Upper lobe of left lung (tissue), 6 donors: Measurements from ENCODE around the gene ZNF207. TPM values are rescaled to one million over a fixed set of nuclear protein-coding genes. Genes with fewer than 3 reads are reported as not detected.
A peak's percentile ranks its signal among the peaks of the same experiment; 100 is the strongest.

Experiments
- ATAC-seq, 2 donors: fragments of 200-7000 bp; cut with Tn5 transposase; one replicate each; pipeline ENCODE4 v1.9.1; 2022; ENCODE audit warnings: mild to moderate bottlenecking in 2 of 2, moderate library complexity in 2 of 2; ENCODE audit not compliant: low FRiP score in 2 of 2
- DNase-seq, 2 donors: peaks; one replicate each; pipeline ENCODE4 v3.0.0-alpha.2; 2019 to 2020
- H3K27ac ChIP-seq, 4 donors: fragments of 200-600 bp; sonication (generic); one replicate each; pipeline ENCODE4 v1.5.1; 2016 to 2019
- H3K27me3 ChIP-seq, 4 donors: fragments of 200-600 bp; sonication (generic); one replicate each; pipeline ENCODE4 v1.5.1; 2017 to 2019
- H3K36me3 ChIP-seq, 4 donors: fragments of 200-600 bp; sonication (generic); one replicate each; pipeline ENCODE4 v1.5.1; 2016 to 2019
- H3K4me1 ChIP-seq, 4 donors: fragments of 200-600 bp; sonication (generic); one replicate each; pipeline ENCODE4 v1.5.1; 2018 to 2019
- H3K4me3 ChIP-seq, 4 donors: fragments of 200-600 bp; sonication (generic); one replicate each; pipeline ENCODE4 v1.5.1; 2017 to 2019; ENCODE audit warnings: mild to moderate bottlenecking in 2 of 4, moderate library complexity in 1 of 4
- H3K9me3 ChIP-seq, 4 donors: fragments of 200-600 bp; sonication (generic); one replicate each; pipeline ENCODE4 v1.5.1; 2018 to 2019
- EP300 ChIP-seq, 4 donors: sonication (generic); formaldehyde crosslinking; IDR thresholded peaks; one replicate each; pipeline ENCODE4 v1.5.1; 2017; ENCODE audit warnings: antibody characterized with exemption in 4 of 4, control low read depth in 2 of 4
- POLR2A ChIP-seq, 4 donors: fragments of 450-650 bp; IDR thresholded peaks; one replicate each; pipeline ENCODE4 v1.5.1; 2016 to 2017; ENCODE audit warnings: antibody characterized with exemption in 4 of 4, mild to moderate bottlenecking in 2 of 4
- POLR2AphosphoS5 ChIP-seq, 2 donors: sonication (generic); formaldehyde crosslinking; IDR thresholded peaks; one replicate each; pipeline ENCODE4 v1.5.1; 2017; ENCODE audit warnings: antibody characterized with exemption in 2 of 2
- WGBS, 2 donors: methylation state at CpG; one replicate each; pipeline ENCODE4 v1.1.5; 2017 to 2018; 5-methylcytosine and 5-hydroxymethylcytosine counted together
- total RNA-seq, 6 donors: library from RNA; depleted of rRNA in 4 of 6; stranded (reverse); fragments of >200 nt in 4 of 6; gene quantifications; one replicate each; pipeline versions ENCODE4 v1.1.0 to v1.2.1, GENCODE V29; 2016 to 2021
- TF ChIP-seq, protein P1 (sequence below), 6 experiments: fragments of 450-650 bp in 4 of 6; fragments of 200-600 bp in 2 of 6; sonication (generic) in 2 of 6; IDR thresholded peaks; one replicate each; pipeline ENCODE4 v1.5.1; 2016 to 2019; ENCODE audit warnings: antibody characterized with exemption in 6 of 6
- donor health status: DM: no; HTN: no; CAD: no; lungs with moderate emphysema.
- donor health status: DM: no; HTN: yes; CAD: no; lungs with severe emphysema.

Gene ZNF207
- total RNA-seq, 6 donors from 2014 or later, result 102 to 159 (median 129) TPM

DNA sequence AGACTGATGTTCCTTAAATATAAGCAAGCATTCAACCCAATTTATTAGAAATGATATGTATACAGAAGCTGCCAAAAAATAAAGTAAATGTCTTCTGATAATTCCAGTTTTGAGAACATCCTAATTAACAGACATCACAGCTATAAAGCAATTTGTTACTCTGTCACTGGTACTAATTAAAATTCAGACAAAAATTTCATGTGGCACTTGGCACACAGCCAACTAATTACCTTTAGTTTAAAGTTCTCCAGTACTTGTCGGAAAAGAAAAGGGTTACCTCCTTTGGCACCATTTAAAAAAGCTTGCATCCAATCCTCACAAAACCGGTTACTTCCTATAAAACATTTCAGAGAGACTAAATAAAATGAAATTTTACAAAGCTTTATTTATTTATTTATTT is 16.8 kb upstream of the ZNF207 start:
- Histone ChIP-seq H3K9me3 (no peaks in the 10 kb centered on the region), H3K4me3 (no peak overlapping the region), H3K27me3 (no peaks in the 10 kb centered on the region), H3K27ac (no peak overlapping the region), H3K4me1 (peaks cover 0 to 7% (median 3%) of the 10 kb centered on the region in 4 donors), H3K36me3 (peaks cover 0 to 45% (median 12%) of the 10 kb centered on the region in 4 donors)
- 92 to 95% methylated on average over 2 of the region's 2 CpGs for WGBS, 2 donors
- TF ChIP-seq POLR2A (IDR thresholded peaks at IDR 0.05), result no peak
- TF ChIP-seq EP300 (IDR thresholded peaks at IDR 0.05), result no peak
- TF ChIP-seq POLR2AphosphoS5 (IDR thresholded peaks at IDR 0.05), result no peak
- TF ChIP-seq, protein P1, sequence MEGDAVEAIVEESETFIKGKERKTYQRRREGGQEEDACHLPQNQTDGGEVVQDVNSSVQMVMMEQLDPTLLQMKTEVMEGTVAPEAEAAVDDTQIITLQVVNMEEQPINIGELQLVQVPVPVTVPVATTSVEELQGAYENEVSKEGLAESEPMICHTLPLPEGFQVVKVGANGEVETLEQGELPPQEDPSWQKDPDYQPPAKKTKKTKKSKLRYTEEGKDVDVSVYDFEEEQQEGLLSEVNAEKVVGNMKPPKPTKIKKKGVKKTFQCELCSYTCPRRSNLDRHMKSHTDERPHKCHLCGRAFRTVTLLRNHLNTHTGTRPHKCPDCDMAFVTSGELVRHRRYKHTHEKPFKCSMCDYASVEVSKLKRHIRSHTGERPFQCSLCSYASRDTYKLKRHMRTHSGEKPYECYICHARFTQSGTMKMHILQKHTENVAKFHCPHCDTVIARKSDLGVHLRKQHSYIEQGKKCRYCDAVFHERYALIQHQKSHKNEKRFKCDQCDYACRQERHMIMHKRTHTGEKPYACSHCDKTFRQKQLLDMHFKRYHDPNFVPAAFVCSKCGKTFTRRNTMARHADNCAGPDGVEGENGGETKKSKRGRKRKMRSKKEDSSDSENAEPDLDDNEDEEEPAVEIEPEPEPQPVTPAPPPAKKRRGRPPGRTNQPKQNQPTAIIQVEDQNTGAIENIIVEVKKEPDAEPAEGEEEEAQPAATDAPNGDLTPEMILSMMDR (IDR thresholded peaks at IDR 0.05), result no peak
- DNase-seq (no peak), ATAC-seq (no peak)

DNA sequence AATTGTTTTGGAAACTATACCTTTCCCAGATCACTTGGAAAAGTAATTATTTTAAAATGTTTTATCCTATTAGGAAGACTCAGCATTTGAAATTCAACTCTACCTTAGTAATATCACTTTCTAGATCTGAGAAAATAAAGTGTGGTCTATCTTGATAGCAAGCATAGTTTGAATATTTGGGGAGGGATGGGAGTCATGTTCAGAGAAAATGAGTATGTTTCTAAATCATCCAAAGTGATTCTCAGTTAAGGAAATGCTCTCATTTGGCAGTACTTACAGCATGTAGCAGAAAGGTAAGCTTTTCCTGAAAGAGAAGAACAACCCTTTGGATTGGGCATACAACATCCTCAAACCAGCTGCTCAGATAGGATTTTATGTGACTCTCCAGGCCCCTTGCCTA is 14.9 kb upstream of the ZNF207 start:
- Histone ChIP-seq H3K27ac (no peak overlapping the region), H3K4me3 (no peak overlapping the region), H3K27me3 (no peaks in the 10 kb centered on the region), H3K9me3 (no peaks in the 10 kb centered on the region), H3K4me1 (peaks cover 0 to 7% (median 3%) of the 10 kb centered on the region in 4 donors), H3K36me3 (peaks cover 0 to 50% (median 16%) of the 10 kb centered on the region in 4 donors)
- DNase-seq (no peak), ATAC-seq (no peak)
- TF ChIP-seq POLR2A (IDR thresholded peaks at IDR 0.05), result no peak
- no peak for TF ChIP-seq POLR2AphosphoS5 (IDR thresholded peaks at IDR 0.05)
- TF ChIP-seq, protein P1 (IDR thresholded peaks at IDR 0.05), result no peak
- no peak for TF ChIP-seq EP300 (IDR thresholded peaks at IDR 0.05)

DNA sequence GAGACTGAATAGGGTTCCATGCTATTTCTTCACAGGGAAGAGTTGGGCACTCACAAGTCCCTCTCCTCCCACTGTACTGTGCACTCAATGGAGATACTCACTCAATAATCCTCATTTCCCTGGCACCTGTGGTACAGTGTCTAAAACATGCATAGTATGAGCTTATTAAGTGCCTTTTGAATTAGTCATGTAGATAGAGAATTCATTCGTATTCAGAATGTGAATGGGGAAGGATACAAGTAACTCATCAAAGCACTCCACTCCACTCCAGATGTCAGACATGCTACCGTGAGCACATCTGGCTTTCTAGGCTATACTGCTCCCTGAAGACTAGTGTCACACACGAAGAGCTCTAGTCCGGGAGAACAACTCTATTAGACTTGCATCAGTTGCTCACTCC is 14.3 kb upstream of the ZNF207 start:
- Histone ChIP-seq H3K4me1 (peaks cover 0 to 6% (median 3%) of the 10 kb centered on the region in 4 donors), H3K27ac (no peak overlapping the region), H3K36me3 (peaks cover 0 to 50% (median 16%) of the 10 kb centered on the region in 4 donors), H3K9me3 (no peaks in the 10 kb centered on the region), H3K4me3 (no peak overlapping the region), H3K27me3 (no peaks in the 10 kb centered on the region)
- ATAC-seq (no peak), DNase-seq (no peak)
- TF ChIP-seq, protein P1 (IDR thresholded peaks at IDR 0.05), result no peak
- no peak for TF ChIP-seq EP300 (IDR thresholded peaks at IDR 0.05)
- no peak for TF ChIP-seq POLR2A (IDR thresholded peaks at IDR 0.05)
- TF ChIP-seq POLR2AphosphoS5 (IDR thresholded peaks at IDR 0.05), result no peak
- WGBS, 2 donors, result 88 to 94% methylated on average over 4 of the region's 4 CpGs

DNA sequence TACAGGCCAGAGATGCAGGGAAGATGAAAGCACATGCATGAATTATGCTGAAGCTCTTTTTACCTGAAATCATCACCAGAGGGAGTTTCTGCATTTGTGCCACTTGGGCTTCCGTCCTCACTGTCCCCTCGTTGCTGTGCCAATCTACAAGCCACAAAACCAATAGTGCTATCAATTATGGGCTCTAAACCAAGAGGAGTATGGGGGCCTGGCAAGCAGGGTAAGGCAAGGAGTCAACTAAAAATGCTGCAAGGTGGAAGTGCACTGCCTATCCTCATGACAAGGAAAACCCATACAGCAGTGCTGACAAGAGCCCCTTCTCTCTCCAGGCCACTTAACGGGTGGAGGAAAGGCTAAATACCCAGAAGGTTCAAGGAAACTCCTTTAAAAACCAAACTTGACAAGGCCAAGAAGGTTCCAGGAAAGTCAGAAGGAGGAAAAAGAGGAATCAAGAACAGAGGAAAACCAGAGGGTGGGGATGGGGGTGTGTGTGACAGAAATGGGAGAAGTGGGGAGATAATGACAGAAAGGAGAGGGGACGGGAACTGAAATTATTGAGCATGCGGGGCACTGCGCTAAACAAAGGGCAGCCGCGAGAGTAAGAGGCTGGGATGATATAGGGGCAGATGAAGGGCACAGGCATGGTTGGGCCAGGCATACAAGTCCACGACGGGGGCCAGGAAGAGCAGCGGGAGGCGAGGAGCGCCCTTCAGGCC is 8.7 kb upstream of the ZNF207 start:
- H3K27ac ChIP-seq, result peak overlapping the region; percentile 68 to 81 (median 79)
- H3K36me3 ChIP-seq, result peaks cover 0 to 24% (median 13%) of the 10 kb centered on the region in 4 donors
- no peaks in the 10 kb centered on the region for H3K27me3 ChIP-seq
- peak; percentile 7 for ATAC-seq
- WGBS, 2 donors, result 2% methylated on average over 12 to 13 of the region's 13 CpGs
- peak overlapping the region; percentile 33 to 76 (median 62) for H3K4me3 ChIP-seq
- no peak for DNase-seq
- TF ChIP-seq, protein P1 (IDR thresholded peaks at IDR 0.05), result peak in 1 of 6 experiments; percentile 10
- TF ChIP-seq POLR2AphosphoS5 (IDR thresholded peaks at IDR 0.05), result no peak
- H3K9me3 ChIP-seq, result no peaks in the 10 kb centered on the region
- peaks cover 5 to 17% (median 15%) of the 10 kb centered on the region in 4 donors for H3K4me1 ChIP-seq
